ENCODE results near the gene TFPT.

DNA sequence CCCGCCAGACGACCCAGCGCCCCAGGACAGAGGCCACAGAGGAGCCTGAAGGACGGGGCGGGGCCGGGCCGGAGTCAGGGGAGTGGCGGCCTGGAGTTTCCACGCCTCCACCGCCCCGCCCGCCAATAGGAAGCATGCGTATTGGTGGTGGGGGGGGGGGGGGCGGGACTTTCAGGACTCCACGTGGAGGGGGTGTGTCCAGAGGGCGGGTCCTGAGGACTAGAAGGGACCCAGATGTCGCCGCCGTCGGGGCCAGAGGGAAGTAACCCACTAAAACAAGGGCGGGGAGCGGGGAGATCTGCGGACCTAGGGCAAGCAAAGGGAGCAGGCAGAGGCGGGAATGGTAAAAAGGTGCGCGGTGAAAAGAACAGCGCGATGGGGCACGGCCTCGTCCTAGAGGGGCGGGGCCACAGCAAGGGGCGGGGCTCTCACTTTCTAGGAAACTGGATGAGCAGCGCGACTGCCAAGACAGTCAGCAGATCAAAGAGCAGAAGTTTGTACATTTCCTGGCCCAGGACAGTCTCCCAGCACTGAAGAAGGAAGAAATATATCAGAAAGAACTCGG is 46.9 kb upstream of the TFPT start:
- TF ChIP-seq, protein P1, sequence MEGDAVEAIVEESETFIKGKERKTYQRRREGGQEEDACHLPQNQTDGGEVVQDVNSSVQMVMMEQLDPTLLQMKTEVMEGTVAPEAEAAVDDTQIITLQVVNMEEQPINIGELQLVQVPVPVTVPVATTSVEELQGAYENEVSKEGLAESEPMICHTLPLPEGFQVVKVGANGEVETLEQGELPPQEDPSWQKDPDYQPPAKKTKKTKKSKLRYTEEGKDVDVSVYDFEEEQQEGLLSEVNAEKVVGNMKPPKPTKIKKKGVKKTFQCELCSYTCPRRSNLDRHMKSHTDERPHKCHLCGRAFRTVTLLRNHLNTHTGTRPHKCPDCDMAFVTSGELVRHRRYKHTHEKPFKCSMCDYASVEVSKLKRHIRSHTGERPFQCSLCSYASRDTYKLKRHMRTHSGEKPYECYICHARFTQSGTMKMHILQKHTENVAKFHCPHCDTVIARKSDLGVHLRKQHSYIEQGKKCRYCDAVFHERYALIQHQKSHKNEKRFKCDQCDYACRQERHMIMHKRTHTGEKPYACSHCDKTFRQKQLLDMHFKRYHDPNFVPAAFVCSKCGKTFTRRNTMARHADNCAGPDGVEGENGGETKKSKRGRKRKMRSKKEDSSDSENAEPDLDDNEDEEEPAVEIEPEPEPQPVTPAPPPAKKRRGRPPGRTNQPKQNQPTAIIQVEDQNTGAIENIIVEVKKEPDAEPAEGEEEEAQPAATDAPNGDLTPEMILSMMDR (IDR thresholded peaks at IDR 0.05; ENCODE audit: borderline replicate concordance, extremely low read depth, low read length, poor library complexity, severe bottlenecking), result no peak
- TF ChIP-seq EZH2 (IDR thresholded peaks at IDR 0.05; ENCODE audit: borderline replicate concordance, low read depth, low read length, severe bottlenecking), result no peak
